HG03565 (cell line): ENCODE results near the gene GALP.
"Not testable (repeated sequence)": the region's sequence is repeated elsewhere in the genome, so short reads cannot be mapped to it uniquely, and the experiment has no call there.

Experiments used
- ATAC-seq: cut with Tn5 transposase; IDR thresholded peaks from one replicate; pipeline ENCODE4 v1.9.1; 2021; ENCODE audit warnings: mild to moderate bottlenecking, moderate library complexity; ENCODE audit not compliant: unreplicated experiment

Gene GALP

DNA sequence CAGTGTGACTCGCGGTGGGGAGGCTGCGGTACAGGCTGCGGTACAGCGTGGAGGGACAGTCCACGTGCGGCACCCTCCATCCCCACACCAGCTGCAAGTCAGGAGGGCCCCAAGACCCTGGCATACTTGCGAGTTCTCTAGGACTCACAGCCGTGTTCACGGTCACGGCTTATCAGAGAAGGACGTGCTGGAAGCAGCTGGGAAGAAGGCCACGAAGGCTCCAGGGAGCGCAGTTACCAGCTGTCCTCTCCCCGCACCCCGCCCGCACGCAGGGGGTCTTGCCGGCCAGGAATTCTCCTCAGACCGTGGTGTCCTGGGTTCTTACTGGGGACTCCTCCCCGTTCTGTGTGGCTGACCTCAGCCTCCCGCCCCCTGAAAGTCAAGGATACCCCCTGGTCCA is 28.5 kb upstream of the GALP start:
- no peak for ATAC-seq

GRCh38 chr19:56148096-56148495 is 27.7 kb upstream of the GALP start:
- no peak for ATAC-seq

DNA sequence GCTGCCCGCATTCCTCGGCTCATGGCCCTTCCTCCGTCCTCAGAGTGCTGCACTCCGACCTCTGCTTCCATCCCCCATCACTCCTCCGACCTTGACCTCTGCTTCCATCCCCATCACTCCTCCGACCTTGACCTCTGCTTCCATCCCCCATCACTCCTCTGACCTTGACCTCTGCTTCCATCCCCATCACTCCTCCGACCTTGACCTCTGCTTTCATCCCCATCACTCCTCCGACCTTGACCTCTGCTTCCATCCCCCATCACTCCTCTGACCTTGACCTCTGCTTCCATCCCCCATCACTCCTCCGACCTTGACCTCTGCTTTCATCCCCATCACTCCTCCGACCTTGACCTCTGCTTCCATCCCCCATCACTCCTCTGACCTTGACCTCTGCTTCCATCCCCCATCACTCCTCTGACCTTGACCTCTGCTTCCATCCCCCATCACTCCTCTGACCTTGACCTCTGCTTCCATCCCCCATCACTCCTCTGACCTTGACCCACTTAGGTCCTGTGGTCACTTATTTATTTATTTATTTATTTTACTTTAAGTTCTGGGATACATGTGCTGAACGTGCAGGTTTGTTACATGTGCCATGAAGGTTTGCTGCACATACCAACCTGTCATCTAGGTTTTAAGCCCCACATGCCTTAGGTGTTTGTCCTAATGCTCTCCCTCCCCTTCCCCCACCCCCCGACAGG is 26.7 kb upstream of the GALP start:
- not testable (repeated sequence) for ATAC-seq

DNA sequence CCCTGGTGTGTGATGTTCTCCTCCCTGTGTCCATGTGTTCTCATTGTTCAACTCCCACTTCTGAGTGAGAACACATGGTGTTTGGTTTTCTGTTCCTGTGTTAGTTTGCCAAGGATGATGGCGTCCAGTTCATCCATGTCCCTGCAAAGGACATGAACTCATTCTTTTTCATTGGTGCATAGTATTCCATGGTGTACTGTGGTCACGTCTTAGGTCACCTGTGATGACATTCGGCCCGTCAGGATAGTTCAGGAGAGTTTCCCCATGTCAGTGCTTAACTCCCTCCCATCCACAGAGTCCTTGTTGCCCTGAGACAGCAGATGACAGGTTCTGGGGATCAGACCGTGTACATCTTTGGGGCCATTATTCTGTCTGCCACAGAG is 26.2 kb upstream of the GALP start:
- ATAC-seq = no peak

- no peak for ATAC-seq
Observed at GRCh38 chr19:56150358-56150757, 25.4 kb upstream of the GALP start.

GRCh38 chr19:56152644-56153043 is 23.2 kb upstream of the GALP start:
- no peak for ATAC-seq

- ATAC-seq = no peak
Observed at GRCh38 chr19:56153507-56153906, 22.3 kb upstream of the GALP start.

- no peak for ATAC-seq
Observed at GRCh38 chr19:56155124-56155687, 20.6 kb upstream of the GALP start.

DNA sequence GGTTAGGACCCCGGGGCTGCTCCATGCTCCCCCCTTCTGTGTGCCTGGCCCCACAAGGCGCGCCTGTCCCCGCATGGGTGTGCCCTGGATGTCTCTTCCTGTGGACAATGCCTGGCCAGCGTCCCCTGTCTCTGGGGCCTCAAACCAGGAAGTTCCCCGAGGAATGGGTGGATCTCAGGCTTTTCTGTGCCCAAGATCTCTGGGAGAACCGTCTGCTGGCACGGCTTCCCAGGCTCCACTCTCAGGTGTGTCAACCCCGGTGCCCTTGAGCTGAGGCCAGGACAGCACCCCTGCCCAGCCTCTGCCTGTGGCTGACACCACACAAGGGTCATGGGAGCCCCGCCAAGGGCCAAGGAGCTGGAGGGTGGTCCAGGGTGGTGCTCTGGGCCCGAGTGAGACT is 19.0 kb upstream of the GALP start:
- no peak for ATAC-seq

DNA sequence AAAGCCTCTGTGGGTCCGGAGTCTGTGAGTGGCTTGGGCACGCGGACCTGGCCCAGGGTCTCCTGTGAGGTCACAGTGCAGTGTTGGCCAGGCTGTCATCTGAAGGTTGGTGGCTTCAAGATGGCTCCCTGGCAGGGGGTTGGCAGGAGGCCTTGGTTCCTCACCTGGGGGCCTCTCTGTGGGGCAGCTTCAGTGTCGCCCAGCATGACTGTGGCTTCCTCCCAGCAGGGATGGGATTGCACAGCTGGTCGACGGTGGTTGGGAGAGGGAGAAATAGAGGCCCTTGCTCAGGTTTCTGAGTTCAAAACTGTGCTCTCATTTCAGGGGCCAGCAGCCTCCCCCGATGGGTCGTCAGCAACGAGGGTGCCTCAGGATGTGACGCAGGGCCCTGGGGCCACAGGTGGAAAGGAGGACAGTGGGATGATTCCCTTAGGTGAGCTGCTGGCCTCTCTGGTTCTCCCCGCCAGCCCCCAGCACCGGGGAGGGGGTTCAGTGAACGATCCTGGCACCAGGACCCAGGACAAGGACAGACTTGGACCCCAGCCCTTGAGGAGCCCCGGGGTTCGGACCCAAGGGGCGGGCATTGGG is 17.5 kb upstream of the GALP start:
- no peak for ATAC-seq

DNA sequence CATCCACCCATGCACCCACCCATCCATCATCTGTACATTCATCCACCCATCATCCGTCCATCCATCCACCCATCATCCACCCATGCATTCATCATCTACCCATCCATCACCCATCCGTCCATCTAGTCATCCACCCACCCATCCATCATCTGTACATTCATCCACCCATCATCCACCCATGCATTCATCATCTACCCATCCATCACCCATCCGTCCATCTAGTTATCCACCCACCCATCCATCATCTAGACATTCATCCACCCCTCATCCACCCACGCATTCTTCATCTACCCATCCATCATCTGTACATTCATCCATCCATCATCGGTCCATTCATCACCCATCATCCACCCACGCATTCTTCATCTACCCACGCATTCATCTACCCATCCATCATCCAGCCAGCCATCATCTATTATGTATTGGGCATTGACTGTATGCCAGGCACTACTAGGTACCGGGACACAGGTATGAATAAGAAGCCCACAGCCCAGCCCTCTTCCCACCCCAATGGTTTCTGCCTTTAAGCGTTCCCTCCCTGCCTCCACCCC is 16.7 kb upstream of the GALP start:
- ATAC-seq = no peak

DNA sequence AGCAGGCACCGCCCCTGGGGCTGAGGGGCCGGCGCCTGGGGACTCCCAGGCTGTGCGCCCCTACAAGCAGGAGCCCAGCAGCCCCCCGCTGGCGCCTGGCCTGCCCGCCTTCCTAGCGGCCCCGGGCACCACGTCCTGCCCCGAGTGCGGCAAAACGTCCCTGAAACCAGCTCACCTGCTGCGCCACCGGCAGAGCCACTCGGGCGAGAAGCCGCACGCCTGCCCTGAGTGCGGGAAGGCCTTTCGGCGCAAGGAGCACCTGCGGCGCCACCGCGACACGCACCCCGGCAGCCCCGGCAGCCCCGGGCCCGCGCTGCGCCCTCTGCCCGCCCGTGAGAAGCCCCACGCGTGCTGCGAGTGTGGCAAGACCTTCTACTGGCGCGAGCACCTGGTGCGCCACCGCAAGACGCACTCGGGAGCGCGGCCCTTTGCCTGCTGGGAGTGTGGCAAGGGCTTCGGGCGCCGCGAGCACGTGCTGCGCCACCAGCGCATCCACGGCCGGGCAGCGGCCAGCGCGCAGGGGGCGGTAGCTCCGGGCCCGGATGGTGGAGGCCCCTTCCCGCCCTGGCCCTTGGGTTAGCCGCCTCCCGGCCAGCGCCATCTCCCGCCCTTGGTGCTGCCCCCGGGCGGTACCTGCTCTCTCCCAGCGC is 16.1 kb upstream of the GALP start:
- ATAC-seq = no peak

- no peak for ATAC-seq
Observed at GRCh38 chr19:56161534-56161933, 14.3 kb upstream of the GALP start.

- ATAC-seq = no peak
Observed at GRCh38 chr19:56162258-56162657, 13.6 kb upstream of the GALP start.

GRCh38 chr19:56163097-56163496 is 12.7 kb upstream of the GALP start:
- ATAC-seq = no peak

DNA sequence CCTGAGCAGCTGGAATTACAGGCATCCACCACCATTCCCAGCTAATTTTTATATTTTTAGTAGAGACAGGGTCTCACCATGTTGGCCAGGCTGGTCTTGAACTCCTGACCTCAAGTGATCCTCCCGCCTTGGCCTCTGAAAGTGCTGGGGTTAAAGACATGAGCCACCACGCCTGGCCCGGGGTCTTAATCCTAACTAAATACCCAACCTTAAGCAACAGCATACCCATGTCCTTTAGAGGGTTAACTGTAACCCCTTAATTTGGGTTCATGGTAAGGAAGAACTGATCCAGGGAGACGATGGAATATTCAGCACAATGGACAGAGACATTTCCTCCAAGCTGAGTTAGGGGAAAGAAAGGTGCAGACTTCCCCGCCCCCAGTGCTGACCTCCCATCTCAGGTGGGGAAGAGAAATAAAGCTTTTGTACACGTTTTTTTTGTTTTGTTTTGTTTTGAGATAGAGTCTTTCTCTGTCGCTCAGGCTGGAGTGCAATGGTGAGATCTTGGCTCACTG is 8.7 kb upstream of the GALP start:
- no peak for ATAC-seq

DNA sequence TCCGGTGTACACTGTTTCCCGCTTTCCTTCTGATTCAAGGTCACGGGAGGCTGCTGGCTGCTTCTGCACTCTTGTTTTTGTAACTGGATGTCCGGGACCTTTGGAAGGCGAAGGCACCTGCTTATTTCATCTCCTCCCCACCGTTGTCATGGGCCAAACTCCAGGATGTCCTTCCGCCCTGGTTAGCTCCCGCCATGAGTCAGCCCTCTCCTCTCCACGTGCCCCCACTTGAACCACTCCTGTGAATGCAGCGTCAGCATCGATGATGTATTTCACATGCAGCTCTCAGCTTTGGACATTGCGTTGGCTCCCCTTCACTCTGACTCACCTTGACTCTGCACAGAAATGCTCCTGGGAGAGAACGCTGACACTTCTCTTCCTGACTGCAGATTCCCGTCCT is 5.5 kb upstream of the GALP start:
- no peak for ATAC-seq

DNA sequence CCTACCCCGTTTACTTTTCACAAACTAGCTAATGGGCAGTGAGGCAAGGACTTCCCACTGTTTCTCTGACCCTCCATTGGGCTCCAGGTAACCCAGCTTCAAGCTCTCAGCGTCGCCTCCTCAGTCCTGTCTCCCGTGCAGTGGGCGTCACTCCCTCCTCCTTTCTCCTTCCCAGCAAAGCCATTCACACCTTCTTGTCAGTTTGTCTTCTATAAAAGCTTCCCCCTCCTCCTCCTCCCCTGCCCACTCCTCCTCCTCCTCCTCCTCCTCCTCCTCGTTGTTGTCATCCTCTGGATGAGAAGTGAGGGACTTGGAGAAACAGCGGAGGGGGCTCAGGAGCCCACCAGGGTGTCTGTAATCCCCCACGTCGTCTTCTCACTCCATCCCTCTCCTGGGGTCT is 1.7 kb upstream of the GALP start:
- no peak for ATAC-seq

- ATAC-seq = no peak
Observed at GRCh38 chr19:56174550-56174949, 1.3 kb upstream of the GALP start.

GRCh38 chr19:56176310-56176709 is 502 bp downstream of the GALP start:
- not testable (repeated sequence) for ATAC-seq

DNA sequence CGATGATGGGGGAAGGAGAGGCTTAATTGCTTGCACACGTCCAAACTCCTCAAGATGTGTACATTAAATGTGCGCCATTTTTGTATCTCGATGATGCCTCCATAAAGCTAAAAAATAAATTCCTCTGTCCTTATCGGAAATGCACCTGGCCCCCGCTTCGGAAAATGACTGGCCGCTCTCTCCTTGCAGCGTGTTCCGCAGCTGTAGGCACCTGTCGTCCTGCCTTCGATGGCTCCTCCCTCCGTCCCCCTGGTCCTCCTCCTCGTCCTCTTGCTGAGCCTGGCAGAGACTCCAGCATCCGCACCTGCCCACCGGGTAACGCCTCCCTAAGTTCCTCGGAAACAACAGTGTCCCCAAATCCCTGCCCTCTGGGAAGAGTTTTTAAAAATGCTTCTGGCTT is 1.1 kb downstream of the GALP start:
- ATAC-seq = no peak
